ENCODE measurements around the gene TNS2. TPM values are rescaled to one million over a fixed set of nuclear protein-coding genes. Genes with fewer than 3 reads are reported as not detected.

The TNS2 gene
- total and polyA plus RNA-seq, 2 of the 13 experiments (the other 11 are each of a cell fraction or from before 2014, with no cell fraction given) = 8.9 to 20.4 TPM

DNA sequence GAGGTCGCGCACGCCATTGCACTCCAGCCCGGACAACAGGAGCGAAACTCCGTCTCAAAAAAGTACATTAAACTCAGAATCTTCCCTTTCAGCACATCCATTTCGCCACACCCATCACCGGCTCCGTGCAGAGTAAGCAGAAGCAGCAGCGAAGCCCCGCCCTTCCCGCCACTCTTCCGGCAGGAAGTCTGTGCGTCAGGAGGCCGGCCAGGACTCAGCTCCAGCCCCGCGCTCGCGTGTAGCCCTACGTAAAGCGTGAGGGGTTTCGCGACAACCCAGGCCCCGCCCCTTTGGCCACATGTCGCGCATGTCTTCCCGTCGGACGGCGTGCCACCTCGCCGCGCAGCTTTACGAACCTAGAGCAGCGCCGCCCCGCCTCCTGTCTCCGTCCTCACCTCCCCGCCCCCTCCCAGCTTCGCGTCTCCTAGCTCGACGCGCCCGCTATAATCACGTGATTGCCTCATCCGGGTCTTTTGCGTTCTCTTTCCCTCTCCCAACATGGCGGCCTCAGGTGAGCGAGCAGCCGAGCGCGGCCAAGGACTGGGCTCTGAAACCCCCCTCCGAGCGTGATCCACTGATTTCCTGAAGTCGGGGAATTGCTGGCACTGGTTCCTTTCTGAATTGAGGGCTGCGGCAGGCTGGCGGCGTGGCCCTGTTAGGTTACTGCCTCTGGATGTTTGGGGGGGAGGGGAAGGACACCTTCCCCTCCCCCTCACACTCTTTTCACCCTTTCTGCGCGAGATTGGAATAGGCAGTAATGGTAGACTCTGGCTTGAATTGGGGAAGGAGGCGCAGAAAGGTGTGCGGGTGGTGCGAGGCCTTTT lies 43.7 kb upstream of the TNS2 start, which contains the start of gene EIF4B (continued):
- peak; percentile 96; the same call in 2 of the 3 replicates for TF ChIP-seq MXI1 (IDR thresholded peaks at IDR 0.05; ENCODE audit: borderline replicate concordance, low read depth, low read length)
- TF ChIP-seq ZNF552 (CRISPR knock-in tag; IDR thresholded peaks at IDR 0.05; ENCODE audit: borderline replicate concordance) = no peak; the same call in 1 of the 2 replicates
- 0 out of 2 replicates have a peak, but pooled peaks have one; percentile 57 for TF ChIP-seq ZNF674 (CRISPR knock-in tag; IDR thresholded peaks at IDR 0.05; ENCODE audit: low read depth)
- TF ChIP-seq CC2D1A (CRISPR knock-in tag; IDR thresholded peaks at IDR 0.05) = no peak
- peak; percentile 76; the same call in 1 of the 2 replicates for TF ChIP-seq ZSCAN21 (CRISPR knock-in tag; IDR thresholded peaks at IDR 0.05; ENCODE audit: borderline replicate concordance)
- TF ChIP-seq, protein P1, sequence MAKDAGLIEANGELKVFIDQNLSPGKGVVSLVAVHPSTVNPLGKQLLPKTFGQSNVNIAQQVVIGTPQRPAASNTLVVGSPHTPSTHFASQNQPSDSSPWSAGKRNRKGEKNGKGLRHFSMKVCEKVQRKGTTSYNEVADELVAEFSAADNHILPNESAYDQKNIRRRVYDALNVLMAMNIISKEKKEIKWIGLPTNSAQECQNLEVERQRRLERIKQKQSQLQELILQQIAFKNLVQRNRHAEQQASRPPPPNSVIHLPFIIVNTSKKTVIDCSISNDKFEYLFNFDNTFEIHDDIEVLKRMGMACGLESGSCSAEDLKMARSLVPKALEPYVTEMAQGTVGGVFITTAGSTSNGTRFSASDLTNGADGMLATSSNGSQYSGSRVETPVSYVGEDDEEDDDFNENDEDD (CRISPR knock-in tag; IDR thresholded peaks at IDR 0.05; ENCODE audit: borderline replicate concordance) = peak; percentile 93
- peak; percentile 46 for TF ChIP-seq ZNF563 (CRISPR knock-in tag; IDR thresholded peaks at IDR 0.05)
- TF ChIP-seq SP5 (CRISPR knock-in tag; IDR thresholded peaks at IDR 0.05; ENCODE audit: borderline replicate concordance, low read depth) = peak; percentile 92
- peak; percentile 48; the same call in 1 of the 2 replicates for TF ChIP-seq ZNF225 (CRISPR knock-in tag; IDR thresholded peaks at IDR 0.05)
- TF ChIP-seq ZNF879 (CRISPR knock-in tag; IDR thresholded peaks at IDR 0.05) = no peak
- peak; percentile 26; the same call in 1 of the 2 replicates for TF ChIP-seq GATAD2A (CRISPR knock-in tag; IDR thresholded peaks at IDR 0.05)
- TF ChIP-seq PHF20 (CRISPR knock-in tag; IDR thresholded peaks at IDR 0.05) = peak; percentile 69; the same call in 1 of the 2 replicates
- no peak for TF ChIP-seq ZNF263 (CRISPR knock-in tag; IDR thresholded peaks at IDR 0.05)
- no peak for TF ChIP-seq ZKSCAN1 (IDR thresholded peaks at IDR 0.05; ENCODE audit: low read length)
- no peak; the same call in 1 of the 2 replicates for TF ChIP-seq ZNF678 (CRISPR knock-in tag; IDR thresholded peaks at IDR 0.05)
- TF ChIP-seq, protein P2, sequence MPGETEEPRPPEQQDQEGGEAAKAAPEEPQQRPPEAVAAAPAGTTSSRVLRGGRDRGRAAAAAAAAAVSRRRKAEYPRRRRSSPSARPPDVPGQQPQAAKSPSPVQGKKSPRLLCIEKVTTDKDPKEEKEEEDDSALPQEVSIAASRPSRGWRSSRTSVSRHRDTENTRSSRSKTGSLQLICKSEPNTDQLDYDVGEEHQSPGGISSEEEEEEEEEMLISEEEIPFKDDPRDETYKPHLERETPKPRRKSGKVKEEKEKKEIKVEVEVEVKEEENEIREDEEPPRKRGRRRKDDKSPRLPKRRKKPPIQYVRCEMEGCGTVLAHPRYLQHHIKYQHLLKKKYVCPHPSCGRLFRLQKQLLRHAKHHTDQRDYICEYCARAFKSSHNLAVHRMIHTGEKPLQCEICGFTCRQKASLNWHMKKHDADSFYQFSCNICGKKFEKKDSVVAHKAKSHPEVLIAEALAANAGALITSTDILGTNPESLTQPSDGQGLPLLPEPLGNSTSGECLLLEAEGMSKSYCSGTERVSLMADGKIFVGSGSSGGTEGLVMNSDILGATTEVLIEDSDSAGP (CRISPR knock-in tag; IDR thresholded peaks at IDR 0.05; ENCODE audit: borderline replicate concordance) = no peak; the same call in 1 of the 2 replicates
- no peak for TF ChIP-seq SMARCE1 (IDR thresholded peaks at IDR 0.05; ENCODE audit: borderline replicate concordance)
- TF ChIP-seq PRMT3 (CRISPR knock-in tag; IDR thresholded peaks at IDR 0.05; ENCODE audit: borderline replicate concordance, low read depth) = no peak
- TF ChIP-seq ELF3 (CRISPR knock-in tag; IDR thresholded peaks at IDR 0.05) = peak; percentile 78
- no peak for TF ChIP-seq KDM4B (CRISPR knock-in tag; IDR thresholded peaks at IDR 0.05)
- TF ChIP-seq ZSCAN29 (CRISPR knock-in tag; conservative IDR thresholded peaks at IDR 0.05) = peak; percentile 44; the same call in 1 of the 2 replicates
- TF ChIP-seq, protein P3, sequence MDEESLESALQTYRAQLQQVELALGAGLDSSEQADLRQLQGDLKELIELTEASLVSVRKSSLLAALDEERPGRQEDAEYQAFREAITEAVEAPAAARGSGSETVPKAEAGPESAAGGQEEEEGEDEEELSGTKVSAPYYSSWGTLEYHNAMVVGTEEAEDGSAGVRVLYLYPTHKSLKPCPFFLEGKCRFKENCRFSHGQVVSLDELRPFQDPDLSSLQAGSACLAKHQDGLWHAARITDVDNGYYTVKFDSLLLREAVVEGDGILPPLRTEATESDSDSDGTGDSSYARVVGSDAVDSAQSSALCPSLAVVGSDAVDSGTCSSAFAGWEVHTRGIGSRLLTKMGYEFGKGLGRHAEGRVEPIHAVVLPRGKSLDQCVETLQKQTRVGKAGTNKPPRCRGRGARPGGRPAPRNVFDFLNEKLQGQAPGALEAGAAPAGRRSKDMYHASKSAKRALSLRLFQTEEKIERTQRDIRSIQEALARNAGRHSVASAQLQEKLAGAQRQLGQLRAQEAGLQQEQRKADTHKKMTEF (CRISPR knock-in tag; IDR thresholded peaks at IDR 0.05) = peak; percentile 73
- TF ChIP-seq ZNF224 (CRISPR knock-in tag; IDR thresholded peaks at IDR 0.05) = no peak
- TF ChIP-seq EEA1 (CRISPR knock-in tag; IDR thresholded peaks at IDR 0.05; ENCODE audit: borderline replicate concordance) = no peak
- TF ChIP-seq GABPB1 (CRISPR knock-in tag; IDR thresholded peaks at IDR 0.05) = peak; percentile 92
- TF ChIP-seq KLF11 (CRISPR knock-in tag; IDR thresholded peaks at IDR 0.05) = 0 out of 2 replicates have a peak, but pooled peaks have one; percentile 66

All from HepG2 (cell line).